ENCODE measurements around the gene CDH23.

- TF ChIP-seq GATA3 (IDR thresholded peaks at IDR 0.05; ENCODE audit: low read depth, low read length) (no peak), GATA2 (IDR thresholded peaks at IDR 0.05; ENCODE audit: low read depth, low read length) (no peak)
Observed at GRCh38 chr10:71427246-71427645, 30.5 kb downstream of the CDH23 start.

Measured in SH-SY5Y (cell line).